HFF-Myc (cell line): ENCODE data around the gene TBCE.

Source experiments
- DNase-seq: peaks from one replicate; pipeline ENCODE4 v3.0.0-alpha.2; 2011; ENCODE audit warnings: low read depth; ENCODE audit errors: extremely low read depth
- H3K4me3 ChIP-seq: replicated peaks from 2 replicates; pipeline ENCODE4 v1.5.1; 2011; ENCODE audit warnings: low read depth, mild to moderate bottlenecking, control low read depth, low read length
- CTCF ChIP-seq: IDR thresholded peaks from 2 replicates; pipeline ENCODE4 v1.5.1; 2012; ENCODE audit warnings: mild to moderate bottlenecking, low read depth, low read length, control low read depth; ENCODE audit errors: missing control alignments

Gene TBCE, protein sequence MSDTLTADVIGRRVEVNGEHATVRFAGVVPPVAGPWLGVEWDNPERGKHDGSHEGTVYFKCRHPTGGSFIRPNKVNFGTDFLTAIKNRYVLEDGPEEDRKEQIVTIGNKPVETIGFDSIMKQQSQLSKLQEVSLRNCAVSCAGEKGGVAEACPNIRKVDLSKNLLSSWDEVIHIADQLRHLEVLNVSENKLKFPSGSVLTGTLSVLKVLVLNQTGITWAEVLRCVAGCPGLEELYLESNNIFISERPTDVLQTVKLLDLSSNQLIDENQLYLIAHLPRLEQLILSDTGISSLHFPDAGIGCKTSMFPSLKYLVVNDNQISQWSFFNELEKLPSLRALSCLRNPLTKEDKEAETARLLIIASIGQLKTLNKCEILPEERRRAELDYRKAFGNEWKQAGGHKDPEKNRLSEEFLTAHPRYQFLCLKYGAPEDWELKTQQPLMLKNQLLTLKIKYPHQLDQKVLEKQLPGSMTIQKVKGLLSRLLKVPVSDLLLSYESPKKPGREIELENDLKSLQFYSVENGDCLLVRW

DNA sequence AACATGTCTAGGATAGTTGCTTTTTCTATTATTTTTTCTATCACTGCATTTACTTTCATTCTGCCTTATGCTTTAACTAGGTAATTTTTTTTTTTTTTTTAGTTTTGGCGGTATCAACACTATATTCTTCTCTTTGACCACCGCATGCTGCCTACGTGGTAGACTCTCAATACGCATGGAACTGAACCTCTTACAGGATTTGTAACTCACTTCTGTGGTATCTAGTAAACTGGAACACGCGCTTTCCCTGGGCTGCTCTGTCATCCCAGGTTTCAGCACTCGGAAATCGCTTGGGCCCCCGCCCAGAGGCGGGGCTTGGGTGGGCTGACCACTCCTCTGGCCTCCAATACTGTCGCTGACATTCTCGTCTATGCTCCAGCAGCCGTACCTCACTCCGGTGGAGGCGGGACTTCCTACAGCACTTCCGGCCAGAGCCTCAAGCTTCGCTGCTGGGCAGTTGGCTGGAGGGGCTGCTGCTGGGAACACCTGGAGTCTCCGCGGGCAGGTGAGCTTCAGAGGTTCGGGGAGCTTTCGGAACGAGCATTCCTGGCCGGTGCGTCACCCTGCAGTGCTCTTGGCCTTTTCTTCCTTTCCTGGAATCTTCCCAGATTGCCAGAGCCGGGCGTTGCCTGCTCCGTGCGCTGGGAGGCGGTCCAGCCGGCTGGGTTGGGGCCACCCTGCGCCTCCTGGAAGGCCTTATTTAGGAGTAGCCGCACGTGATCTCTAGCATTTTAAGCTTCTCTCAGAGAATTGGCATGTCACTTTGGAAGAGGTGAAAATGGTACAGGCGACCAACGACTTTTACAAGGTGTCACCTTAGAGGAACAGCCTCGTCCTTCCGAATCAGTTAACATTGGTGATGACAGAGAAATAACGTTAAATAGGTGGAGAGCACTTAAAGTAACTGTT is at the start of gene TBCE:
TSS of gene TBCE (plus strand) at position 428 of the 909 bp plus-strand sequence. CDS start 12,623 bp downstream, outside the sequence.
- DNase-seq, result peak; percentile 91
- peak within 1 kb of the TSS; percentile 84 for H3K4me3 ChIP-seq
- TF ChIP-seq CTCF, result no peak

GRCh38 chr1:235319255-235319654 is 48.0 kb upstream of the TBCE start:
- TF ChIP-seq CTCF, result no peak
- no peak overlapping the region for H3K4me3 ChIP-seq
- no peak for DNase-seq

DNA sequence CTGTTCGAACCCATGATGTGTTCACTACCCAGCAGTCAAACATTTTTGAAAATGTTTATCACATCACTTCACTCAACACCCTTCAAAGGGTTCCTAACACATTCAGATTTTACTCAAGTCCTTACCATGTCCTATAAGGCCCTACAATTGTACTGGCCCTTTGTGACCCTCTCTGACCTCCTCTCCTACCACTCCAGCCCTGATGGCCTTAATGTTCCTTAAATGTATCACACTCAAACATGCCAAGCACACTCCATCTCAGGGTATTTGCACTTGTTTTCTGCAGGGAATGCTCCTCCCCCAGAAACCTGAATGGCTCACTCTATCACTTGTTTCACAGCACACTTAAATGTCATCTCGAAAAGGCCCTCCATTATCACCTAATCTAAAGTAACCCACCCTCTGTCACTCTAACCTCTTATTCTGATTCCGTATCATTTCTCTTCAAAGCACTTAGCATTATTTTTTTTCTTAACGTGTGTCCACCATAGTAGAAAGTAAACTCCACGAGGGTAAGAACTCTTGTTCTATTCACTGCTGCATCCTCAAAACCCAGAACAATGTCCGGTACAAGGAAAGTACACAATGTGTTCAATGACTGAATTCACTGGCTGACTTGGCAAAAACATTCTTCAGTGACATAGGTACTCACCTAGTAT is 46.6 kb upstream of the TBCE start:
- H3K4me3 ChIP-seq, result no peak overlapping the region
- no peak for TF ChIP-seq CTCF
- no peak for DNase-seq

- no peak for TF ChIP-seq CTCF
- no peak for DNase-seq
- H3K4me3 ChIP-seq, result 0 out of 2 replicates have a peak overlapping the region, but pooled peaks have one; percentile 8
Measured at GRCh38 chr1:235324296-235324695, 42.9 kb upstream of the TBCE start.

GRCh38 chr1:235325139-235325538 is 42.1 kb upstream of the TBCE start:
- peak overlapping the region; percentile 97; the same call in 1 of the 2 replicates for H3K4me3 ChIP-seq
- DNase-seq, result no peak
- TF ChIP-seq CTCF, result no peak

DNA sequence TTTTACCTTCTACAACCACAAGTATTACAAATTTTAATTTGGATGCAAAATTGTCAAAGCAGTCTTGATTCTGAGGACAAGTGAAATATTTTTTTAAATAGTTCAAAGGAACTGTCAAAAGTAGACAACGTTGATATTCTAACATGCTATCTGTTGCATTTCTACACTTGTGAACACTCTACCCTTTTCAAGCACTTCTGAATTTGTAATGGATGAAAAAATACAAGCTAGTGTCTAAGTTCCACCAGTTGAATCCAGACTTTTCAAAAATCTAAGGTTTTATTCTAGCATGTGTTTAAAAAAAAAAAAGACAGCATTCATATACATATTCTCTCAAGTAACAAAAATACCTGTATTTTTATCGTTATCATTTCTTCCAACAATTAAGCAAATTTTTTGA is 41.4 kb upstream of the TBCE start:
- no peak for TF ChIP-seq CTCF
- no peak for DNase-seq
- H3K4me3 ChIP-seq, result peak overlapping the region; percentile 97
